GM10847 (cell line): Measurements from ENCODE around the gene HIC1.

Experiments used
- POLR2A ChIP-seq: IDR thresholded peaks from 2 replicates; pipeline ENCODE4 v1.6.1; 2011; ENCODE audit not compliant: insufficient read length; ENCODE audit errors: extremely low read depth

HIC1 gene

DNA sequence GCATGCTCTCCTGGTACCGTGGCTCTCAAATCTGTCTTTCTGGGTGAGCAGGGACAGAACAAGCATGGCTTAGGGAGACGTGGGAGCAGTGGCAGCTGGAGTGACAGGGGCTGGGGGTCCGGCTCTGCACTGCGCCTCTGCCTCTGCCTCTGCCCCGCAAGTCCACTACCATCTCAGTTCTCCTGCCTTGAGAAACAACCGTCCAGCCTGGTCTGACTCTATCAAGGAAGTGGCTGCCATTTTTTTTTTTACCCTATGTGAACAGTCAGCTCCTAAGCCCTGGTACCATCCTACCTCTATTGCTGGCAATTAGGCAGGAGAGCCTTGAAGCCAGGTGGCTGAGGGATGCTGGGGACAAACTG lies 16.1 kb downstream of the HIC1 start:
- TF ChIP-seq POLR2A, result no peak

DNA sequence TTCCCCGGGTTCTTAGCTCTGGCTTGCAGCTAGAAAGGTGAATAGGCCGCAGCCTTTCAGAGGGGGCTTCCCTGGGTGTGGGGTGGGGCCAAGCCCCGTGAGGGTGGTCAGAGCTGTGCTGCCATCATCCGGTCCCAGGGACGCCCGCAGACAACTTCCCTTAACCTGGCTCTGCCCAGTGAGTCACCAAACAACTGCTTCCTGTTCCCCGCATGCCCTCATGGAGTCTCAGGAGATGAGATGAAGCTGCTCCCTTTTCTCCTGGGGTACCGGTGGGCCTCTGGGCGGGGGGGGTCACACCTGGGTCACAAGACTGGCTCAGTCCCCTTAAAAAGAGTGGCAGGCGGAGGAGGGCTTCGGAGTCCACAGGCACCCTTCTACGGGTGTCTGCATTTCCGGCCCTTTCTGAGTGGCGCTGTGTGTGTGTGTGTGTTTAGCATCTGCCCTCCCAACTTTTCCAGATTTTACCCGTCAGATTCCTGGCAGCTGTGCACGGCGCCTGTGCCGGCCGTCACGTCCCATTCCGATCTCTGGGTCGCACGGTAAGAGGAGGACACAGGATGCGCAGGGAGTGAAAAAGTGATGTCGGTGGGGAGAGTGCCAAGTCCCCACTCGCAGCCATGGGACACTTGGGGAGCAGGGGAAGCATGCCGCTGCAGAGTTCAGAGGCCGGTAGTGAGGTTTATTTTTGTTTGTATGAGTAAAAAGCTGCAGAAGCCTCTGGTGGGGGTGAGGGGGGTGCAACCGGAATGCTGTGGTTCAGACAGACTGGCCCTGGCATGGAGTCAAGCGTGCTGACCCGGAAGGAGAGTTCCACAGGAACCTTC lies 16.8 kb downstream of the HIC1 start:
- TF ChIP-seq POLR2A, result no peak

DNA sequence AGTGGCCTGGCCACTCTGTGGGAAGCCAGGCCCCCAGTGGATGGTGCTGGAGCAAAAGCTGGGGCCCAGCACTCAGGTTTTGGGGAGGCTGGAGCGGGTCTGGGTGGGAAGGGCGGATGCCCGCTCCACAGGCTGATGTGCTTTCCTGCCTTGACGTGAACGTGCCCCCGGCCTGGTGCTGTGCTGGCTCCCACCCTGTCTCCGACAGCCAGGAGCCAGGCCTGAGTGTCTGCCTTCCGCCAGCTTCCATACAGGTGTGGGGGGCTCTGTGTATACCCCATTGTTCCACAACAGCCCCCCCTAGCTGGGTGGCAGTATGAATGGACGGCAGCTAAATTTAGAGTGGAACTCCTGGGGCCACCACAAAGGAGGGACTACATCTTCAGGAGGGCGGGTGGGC lies 20.0 kb downstream of the HIC1 start:
- TF ChIP-seq POLR2A, result no peak

DNA sequence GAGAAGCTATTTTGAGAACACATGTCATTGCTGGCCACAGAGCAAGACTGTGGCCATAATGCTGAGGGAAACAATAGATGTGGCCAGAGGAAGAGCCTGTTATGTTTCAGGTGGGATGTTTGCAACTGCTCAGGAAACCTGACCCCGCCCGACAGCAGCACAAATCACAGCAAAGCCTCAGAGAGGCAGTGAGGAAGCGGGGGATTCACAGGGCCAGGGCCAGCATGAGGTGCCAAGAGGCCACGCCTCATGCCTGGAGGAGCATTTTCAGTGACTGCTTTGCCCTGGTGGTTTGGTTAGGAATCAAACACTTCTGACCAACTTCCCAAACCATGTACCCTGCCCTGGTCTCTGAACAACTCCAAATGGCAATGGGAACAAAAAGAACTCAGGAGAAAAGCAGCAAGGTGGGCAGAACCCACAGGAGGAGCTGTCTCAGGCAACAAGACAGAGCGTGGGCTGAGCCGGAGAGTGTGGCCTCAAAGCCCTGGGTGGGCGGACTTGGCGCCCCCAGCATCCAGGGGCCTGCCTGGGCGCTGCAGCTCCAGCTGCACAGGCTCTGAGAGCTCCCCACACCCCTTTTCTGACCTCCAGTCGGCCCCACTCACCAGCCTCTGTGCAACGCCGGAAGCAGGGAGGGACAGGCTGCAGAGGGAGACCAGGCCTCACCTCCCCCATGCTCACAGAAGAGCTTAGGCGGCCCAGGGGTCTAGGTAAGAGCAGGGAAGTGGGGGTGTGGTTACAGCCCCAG lies 20.6 kb downstream of the HIC1 start:
- no peak for TF ChIP-seq POLR2A

DNA sequence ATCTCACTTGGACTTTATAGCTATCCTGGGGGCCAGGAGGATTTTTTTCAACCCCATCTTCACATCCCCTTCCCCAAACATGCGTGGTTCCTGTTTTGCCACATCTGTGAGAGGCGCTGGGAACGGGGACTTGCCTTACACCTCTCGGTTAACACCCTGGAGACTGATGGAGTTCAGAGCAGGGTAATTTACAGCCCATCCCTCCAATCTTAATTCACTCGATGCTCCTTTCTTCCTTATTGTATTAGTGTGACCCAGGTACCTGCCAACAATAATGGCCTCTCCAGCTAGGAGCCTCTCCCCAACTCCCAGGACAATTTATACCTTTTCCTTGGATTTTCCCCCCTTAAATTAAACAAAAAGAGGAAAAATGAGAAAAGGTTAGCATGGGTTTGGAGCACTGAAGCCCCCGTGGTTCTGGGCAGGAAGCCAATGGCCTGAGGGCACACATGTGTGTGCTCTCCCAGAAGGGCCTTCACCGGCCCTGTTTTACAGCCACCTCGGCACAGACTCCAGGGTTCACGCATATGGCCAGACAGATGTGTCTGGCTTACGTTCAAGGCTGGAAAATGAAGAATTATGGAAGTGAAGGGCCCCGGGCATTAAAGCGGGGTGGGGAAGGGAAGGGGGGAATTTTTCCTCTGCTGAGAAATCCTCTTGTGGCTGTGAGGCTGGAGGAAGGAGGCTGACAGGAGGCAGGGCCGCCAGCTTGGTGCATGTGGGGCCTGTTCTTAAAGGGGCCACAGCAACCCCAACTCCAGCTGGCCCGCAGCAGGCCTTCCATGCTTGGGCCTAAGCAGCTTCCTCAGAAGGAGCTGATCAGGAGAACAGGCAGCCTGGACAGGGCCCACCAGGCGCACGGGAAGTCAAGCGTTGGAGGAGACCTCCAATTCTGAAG lies 21.4 kb downstream of the HIC1 start:
- TF ChIP-seq POLR2A, result no peak

DNA sequence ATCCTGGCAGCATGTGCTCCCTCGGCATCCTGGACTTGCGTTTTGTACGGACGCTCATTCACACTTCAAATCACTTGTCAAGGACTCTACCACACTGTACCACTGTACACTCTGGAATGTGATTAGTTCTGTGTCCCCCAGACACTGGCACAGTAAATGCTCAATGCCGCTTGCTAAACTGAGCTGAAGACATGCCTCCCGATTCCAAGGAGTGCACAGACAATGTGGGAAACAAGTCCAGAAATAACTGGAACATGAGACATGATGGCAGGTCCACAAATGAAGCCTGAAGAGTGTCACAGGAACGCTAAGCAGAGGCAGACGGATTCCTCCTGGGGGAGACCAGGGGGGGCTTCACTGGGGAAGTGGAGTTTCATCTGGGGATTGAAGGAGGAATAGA lies 22.1 kb downstream of the HIC1 start:
- TF ChIP-seq POLR2A, result no peak

DNA sequence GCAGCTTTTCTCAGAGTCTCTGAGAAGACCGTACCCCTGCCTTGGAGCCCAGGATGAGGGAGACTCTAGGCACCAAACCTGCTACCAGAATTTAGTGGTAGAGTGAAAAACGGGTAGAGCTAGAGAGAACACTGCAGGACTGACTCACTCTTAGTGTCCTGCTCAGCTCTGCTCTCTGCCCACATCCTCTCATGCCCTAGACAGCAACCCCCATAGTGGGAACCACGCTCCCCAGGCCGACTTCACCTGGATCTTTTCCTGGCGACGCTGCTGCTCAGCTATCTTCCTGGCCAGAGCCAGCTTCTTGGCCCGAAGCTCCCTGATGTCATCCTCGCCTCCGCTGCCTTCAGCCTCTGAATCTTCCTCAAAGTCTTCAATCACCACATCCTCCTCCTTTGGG lies 26.7 kb downstream of the HIC1 start:
- TF ChIP-seq POLR2A, result no peak

DNA sequence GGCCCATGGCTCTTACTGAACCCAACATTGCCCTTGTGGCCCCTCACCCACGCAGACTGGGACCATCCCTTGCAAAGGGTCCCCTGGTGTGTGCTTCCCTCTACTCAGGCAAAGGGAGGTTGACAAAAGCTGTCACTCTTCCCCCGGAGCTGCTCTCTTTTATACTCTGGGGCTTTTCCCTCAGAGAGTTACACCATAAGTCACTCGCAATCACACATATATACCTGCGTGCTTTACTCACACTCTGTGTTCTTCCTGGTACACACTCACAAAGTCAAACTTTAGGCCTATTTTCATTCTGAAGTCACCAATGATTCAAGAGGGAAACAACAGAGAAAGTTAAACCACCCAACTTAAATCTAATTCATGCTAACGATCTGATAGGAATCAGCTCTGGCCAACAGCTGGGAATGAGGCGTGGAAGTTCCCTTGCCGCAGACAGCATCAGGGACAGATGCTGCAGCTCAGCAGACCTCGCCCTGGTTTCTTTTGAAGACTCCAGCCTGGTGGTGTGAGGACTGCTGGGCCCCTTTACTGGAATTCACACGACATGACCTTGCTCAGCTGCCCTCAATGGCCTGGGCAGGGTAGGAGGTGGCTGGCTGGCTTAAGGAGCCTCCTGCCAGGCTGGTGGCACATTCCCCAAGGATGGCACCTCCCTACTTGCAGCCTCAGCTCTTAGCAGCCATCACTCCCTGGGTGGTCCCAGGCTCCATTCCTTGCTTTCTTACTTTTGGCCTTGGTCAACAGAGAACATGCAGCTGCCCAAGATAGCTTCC lies 27.3 kb downstream of the HIC1 start:
- no peak for TF ChIP-seq POLR2A

DNA sequence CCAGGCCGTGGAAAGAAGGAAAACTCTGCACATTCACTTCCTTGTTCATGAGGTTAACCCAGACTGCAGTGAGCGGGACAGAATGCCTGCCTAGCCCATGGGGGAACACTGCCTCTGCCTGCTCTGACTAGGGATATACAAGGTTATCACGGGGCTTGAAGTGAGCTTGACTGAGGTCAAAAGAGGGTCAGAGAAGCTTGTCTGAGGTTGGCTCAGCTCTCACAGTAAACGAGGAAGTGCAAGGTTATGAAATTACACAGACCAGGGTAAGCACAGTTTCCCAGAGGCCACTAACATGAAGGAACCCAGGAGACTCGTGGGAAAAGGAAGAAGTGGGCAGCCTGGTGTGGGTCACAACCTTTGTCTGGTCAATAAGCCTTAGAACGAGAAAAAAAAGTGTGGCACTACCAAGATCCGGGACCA lies 28.7 kb downstream of the HIC1 start:
- no peak for TF ChIP-seq POLR2A

DNA sequence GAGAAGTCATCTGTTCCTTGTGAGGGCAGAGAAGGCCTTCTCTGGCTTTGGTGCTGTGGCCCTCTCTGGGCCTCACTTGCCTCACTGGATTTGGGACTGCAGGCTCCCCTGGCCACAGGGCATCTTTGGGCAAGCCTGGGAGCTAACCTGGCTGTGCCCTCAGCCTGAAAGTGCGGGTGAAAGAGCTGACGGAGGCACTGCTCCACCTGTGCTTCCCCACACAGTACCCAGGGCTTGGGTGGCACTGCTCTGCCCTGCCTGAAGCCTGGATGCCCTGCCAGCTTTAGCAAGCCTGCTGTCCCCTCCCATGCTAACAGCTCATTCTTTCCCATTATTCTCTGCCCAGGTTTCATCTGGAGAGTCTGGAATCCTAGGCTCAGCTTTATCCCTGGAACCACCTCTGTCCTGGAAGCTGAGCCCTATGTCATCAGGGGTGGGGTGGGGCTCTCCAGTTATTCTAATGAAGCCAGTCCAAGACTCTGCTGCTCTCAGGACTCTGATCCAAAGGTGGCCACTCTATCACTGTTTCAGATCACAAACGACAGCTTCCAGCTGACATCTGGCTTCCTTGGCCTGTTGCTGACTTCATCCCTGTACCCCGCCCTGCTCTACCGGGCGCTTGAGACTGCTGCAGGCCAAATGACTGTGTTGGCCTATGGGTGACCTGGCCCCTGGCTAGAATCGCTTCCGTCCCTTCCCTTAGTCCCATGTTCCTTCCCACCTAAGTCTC lies 29.3 kb downstream of the HIC1 start:
- TF ChIP-seq POLR2A, result no peak

DNA sequence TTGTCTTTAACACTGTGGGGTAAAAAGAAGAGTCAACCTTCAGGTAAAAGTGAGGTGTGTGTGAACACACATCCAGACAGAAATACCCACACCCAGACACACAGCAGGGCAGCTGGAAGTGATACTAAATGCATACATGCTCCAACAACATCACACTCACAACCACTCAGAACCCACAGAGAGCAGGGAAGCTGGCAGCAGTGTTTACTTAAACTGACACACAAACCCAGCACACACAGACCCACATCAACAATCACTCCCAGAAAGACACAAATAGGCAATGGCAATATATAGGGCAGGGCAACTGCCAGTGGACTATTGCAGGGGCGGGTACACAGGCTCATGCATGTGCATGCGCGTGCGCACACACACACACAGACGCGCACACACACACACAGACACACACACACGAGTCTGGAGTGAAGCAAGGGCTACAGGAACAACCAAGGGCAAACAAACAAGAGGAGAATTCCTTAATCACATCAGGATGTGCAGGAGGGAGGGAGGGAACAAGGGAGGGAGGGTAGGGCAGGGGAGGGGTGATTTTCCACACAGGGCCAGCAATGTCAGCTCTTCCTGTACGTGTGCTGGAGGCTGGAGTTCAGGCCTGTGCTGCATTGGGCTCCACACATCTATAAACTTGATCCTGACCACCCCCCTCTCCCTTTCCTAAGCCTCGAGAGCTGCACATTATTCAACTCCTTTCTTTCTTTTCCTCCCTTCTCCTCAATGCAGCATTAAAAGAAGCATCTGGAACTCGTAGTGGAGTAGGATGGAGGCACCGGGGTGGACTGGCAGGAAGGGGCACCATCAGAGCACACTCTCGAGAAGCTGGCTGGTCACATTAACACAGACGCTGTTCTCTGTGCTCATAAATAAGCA lies 30.1 kb downstream of the HIC1 start:
- TF ChIP-seq POLR2A, result no peak

DNA sequence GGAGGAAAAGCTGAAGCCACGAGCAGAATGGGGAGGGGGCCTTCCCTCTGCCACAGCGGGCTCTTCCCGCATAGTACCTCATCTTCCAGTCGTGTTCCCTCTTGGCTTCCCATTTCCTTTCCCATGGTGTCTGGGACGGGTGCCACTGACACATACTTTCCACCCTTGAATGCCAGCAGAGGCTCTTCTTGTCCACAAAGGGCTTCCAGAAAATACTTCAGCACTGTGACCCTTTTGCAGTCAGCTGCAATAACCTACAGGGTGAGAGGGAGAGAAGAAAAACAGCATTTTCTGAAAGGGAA lies 30.7 kb downstream of the HIC1 start:
- no peak for TF ChIP-seq POLR2A

DNA sequence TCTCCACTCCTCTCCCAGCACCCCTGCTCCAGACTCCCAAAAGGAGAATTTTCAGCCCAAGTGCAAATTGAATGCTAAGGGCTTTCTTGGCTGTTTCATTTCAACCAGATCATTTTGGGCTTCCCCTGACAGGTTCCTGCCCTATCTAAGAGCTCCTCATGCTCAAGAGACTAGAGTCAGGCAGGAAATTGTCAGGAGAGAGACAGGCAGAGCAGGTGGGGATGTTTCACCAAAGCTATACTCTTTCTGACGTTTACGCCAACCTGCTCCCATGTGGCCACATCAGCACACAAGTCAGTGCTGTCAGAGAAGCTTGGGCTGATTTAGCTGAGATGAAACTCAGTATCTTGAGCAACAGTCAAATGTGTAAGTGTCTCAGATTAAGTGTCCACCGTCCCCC lies 31.4 kb downstream of the HIC1 start:
- TF ChIP-seq POLR2A, result no peak
